Heart left ventricle (tissue), 13 donors: ENCODE results near the gene SLC16A7.

Source experiments
- CTCF ChIP-seq, 12 donors: fragments of 200-600 bp; sonication (generic) in 4 of 12; IDR thresholded peaks; one replicate each; pipeline versions ENCODE4 v1.5.0 to v1.8.0; 2018 to 2022; ENCODE audit warnings: antibody characterized with exemption in 12 of 12, mild to moderate bottlenecking in 5 of 12
- POLR2A ChIP-seq, 2 donors: fragments of 450-650 bp; IDR thresholded peaks; one replicate each; pipeline ENCODE4 v1.6.1; 2017; ENCODE audit warnings: antibody characterized with exemption in 2 of 2, mild to moderate bottlenecking in 2 of 2, moderate library complexity in 2 of 2
- donor health status: ischemic (EF 13 %, LVEDD 7.1; RV severe dilation, severe dysfunction).
- donor health status: DM: no; HTN: yes; CAD: no.
- donor health status: DM: no; HTN: no; CAD: no.
- donor health status: ischemic (EF 25% LVEDD 6.9; RV normal size, moderate dysfunction).
- donor health status: ischemic (EF 25% LVEDD 5.7; RV mildly dilated, moderate dysfunction).
- donor health status: ischemic (EF 35%, LVEDD 5.7; RV mildly dilated, moderate dysfunction).
- donor health status: nonischemic (EF 11% LVEDD 7.7; RV severe dilation, severe dysfunction).
- donor health status: DM: yes; HTN: yes; CAD: no.
- donor health status: PGD.
- donor health status: ischemic (EF 29% LVEDD 5.4; RV normal size, mild dysfunction).
- donor health status: nonischemic (EF 23%, LVEDD 6.1; RV moderate dilation, normal function).

DNA sequence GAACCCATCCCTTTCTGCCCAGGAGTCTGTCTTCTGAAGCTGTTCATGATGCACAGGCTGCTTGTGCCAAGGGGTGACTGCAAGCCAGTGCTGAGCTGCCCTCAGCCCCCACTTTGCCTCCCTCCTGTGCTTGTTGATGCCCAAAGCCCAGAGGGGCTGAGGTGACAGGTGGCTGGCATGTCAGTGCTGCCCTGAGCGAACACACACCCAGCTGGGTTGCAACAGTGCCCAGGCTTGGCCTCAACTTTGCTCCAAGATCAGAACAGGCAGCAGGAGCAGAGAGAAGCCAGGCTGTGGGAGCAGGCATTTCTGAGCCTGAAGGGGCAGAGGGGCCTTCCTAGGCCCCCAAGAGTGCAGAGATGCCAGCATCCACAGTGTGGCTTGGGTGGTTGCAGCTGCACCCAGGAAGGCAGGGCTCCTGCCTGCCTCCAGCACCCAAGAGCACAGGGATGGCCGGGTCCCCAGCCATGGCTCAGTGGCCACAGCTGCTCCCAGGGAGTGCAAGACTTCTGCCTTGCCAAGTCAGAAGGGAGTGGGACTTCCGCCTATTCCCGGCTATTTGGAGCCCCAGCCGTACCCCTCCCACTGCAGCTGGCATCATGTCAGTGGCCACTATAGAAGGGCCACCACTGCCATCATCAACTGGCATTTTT lies 83.1 kb downstream of the SLC16A7 start:
- TF ChIP-seq CTCF (IDR thresholded peaks at IDR 0.05) (no peak), POLR2A (IDR thresholded peaks at IDR 0.05) (no peak)
